Measurements from ENCODE around the gene CFAP43. TPM values are rescaled to one million over a fixed set of nuclear protein-coding genes. Genes with fewer than 3 reads are reported as not detected.

Gene CFAP43
- total and polyA plus RNA-seq, 9 of the 15 experiments (the other 6 are each of a cell fraction or from before 2014, with no cell fraction given) = 0.07 to 0.86 (median 0.11) TPM; not detected in 1

- DNase-seq (ENCODE audit: extremely low read depth in 1 of 4, low spot score in 3 of 4) = no peak
- H2AFZ ChIP-seq (ENCODE audit: low read depth, low read length) = no peak overlapping the region
- ATAC-seq = no peak
- TF ChIP-seq FOXO4 (CRISPR knock-in tag; IDR thresholded peaks at IDR 0.05) = no peak
- no peak for TF ChIP-seq PTBP1 (IDR thresholded peaks at IDR 0.05; ENCODE audit: low read depth, low read length)
- no peak for TF ChIP-seq POLR2A (conservative IDR thresholded peaks at IDR 0.05)
- TF ChIP-seq ZNF518B (CRISPR knock-in tag; IDR thresholded peaks at IDR 0.05) = no peak
- no peak for TF ChIP-seq CBX1 (IDR thresholded peaks at IDR 0.05; ENCODE audit: low read depth)
- no peak for TF ChIP-seq EZH2 (IDR thresholded peaks at IDR 0.05; ENCODE audit: borderline replicate concordance, low read depth, low read length)
- no peak for TF ChIP-seq THRA (IDR thresholded peaks at IDR 0.05)
- no peak for TF ChIP-seq SUPT5H (IDR thresholded peaks at IDR 0.05)
- 5% methylated on average over 3 of the region's 5 CpGs for WGBS (ENCODE audit: insufficient coverage, low coverage, missing lambda C conversion rate)
- no peak for FAIRE-seq
- ChIA-PET CTCF (ENCODE audit: low intra/inter-chr PET ratio) (no interaction called here), POLR2A (no interaction called here)
- in situ Hi-C loops (cut with MboI) = no loop called here
- H3K27me3 ChIP-seq (ENCODE audit: control insufficient read depth in 2 of 2, insufficient read depth in 2 of 2, low read length in 2 of 2) = peaks cover 0 to 16% of the 10 kb centered on the region in 2 experiments
- H4K20me1 ChIP-seq (replicated peaks; ENCODE audit: control insufficient read depth, insufficient read depth, low read length) = no peaks in the 10 kb centered on the region
- H3K9me1 ChIP-seq (ENCODE audit: control insufficient read depth, insufficient read depth, low read length) = no peaks in the 10 kb centered on the region
- no peaks in the 10 kb centered on the region for H3K9me3 ChIP-seq (replicated peaks; ENCODE audit: control insufficient read depth, insufficient read depth, low read depth, low read length)
- H3K4me3 ChIP-seq = no peak overlapping the region
- H3K27ac ChIP-seq (ENCODE audit: extremely low read depth, low read depth, low read length) = no peak overlapping the region
- no peak overlapping the region for H3K9ac ChIP-seq (ENCODE audit: insufficient read depth in 1 of 2, low read depth in 2 of 2, low read length in 2 of 2)
- no peaks in the 10 kb centered on the region for H3K4me1 ChIP-seq (replicated peaks in 1 of 2; ENCODE audit: control insufficient read depth in 2 of 2, insufficient read depth in 2 of 2, low read length in 2 of 2)
- no peaks in the 10 kb centered on the region for H3K36me3 ChIP-seq (ENCODE audit: control insufficient read depth, insufficient read depth, low read length)
- intact Hi-C loops (cut with micrococcal nuclease) = no loop called here
- BruUV-seq (replicated peaks) = no TSS peak
- no peaks in the 10 kb centered on the region for H3K79me2 ChIP-seq (ENCODE audit: control insufficient read depth, insufficient read depth, low read length)
- no peak overlapping the region for H3K4me2 ChIP-seq (ENCODE audit: insufficient read depth, low read length)
These were observed 41.5 kb downstream of the CFAP43 start for GRCh38 chr10:104190695-104191094.
